Measurements from ENCODE around the gene ZNF260. TPM values are rescaled to one million over a fixed set of nuclear protein-coding genes. Genes with fewer than 3 reads are reported as not detected.
A peak's percentile ranks its signal among the peaks of the same experiment; 100 is the strongest.

ZNF260 gene
- total RNA-seq, 6 donors from 2014 or later = 2.1 to 18.1 (median 5.9) TPM

DNA sequence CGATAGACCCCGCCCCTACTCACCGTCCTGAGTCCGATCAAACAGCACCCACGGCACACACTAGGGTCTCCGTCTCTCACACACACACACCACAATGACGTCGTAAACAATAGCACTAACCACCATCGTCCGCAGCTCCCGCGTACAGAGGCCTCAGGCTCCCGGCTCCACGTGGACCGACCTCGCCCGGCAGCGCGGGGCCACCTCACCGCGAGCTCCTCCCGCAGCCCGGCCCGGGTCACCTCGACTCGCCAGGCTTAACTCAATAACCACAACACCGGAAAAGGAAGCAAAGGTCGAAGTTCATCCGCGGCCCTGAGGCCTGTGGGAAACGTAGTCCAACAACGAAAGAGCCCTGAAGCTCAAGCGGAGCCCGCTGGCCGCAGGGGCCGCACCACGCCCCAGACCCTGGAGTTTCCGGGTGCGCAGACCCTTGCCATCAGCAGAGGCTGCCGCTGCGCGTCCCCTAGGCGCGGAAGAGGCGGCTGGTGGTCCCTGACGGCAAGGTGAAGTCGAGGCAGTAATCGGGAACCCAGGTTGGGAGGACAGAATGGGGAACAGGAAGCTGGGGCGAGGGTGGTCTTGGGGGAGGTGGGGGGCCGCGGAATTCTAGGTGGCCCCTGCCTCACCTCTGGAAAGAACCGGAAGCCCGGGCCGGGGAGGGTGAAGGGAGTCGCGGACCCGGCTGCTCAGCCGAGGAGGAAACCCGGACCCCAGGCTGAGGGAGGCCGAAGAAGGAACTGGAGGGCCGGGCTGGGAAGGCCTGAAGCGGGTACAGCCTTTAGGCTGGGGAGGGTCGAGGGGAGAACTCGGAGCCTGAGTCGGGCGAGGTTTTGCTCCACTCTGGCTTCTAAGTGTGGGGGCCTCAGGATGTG is 45.2 kb upstream of the ZNF260 start, which contains the start of gene ZNF529:
Gene ZNF529 (minus strand): TSS at position 273 of the 875 bp plus-strand sequence. CDS start 946 bp downstream, outside the sequence.
- Histone ChIP-seq H3K4me3 (peak within 1 kb of the TSS; percentile 70 to 95 (median 77)), H3K9me3 (peaks cover 0 to 35% (median 27%) of the 10 kb centered on the region in 4 donors), H3K4me1 (peaks cover 10 to 22% (median 12%) of the 10 kb centered on the region in 4 donors), H3K27ac (peak within 1 kb of the TSS; percentile 87 to 92 (median 91)), H3K27me3 (no peaks in the 10 kb centered on the region), H3K36me3 (peaks cover 8 to 39% (median 24%) of the 10 kb centered on the region in 4 donors)
- 2% methylated on average over 24 to 33 of the region's 66 CpGs for WGBS, 2 donors
- ATAC-seq (ENCODE audit: low FRiP score in 2 of 2) (peak; percentile 96 to 99), DNase-seq (peak; percentile 94)
- peak; percentile 81 to 91 for TF ChIP-seq POLR2AphosphoS5 (IDR thresholded peaks at IDR 0.05)
- TF ChIP-seq POLR2A (IDR thresholded peaks at IDR 0.05) = peak in 3 of 4 donors; percentile 74 to 80 (median 76)
- TF ChIP-seq, protein P1, sequence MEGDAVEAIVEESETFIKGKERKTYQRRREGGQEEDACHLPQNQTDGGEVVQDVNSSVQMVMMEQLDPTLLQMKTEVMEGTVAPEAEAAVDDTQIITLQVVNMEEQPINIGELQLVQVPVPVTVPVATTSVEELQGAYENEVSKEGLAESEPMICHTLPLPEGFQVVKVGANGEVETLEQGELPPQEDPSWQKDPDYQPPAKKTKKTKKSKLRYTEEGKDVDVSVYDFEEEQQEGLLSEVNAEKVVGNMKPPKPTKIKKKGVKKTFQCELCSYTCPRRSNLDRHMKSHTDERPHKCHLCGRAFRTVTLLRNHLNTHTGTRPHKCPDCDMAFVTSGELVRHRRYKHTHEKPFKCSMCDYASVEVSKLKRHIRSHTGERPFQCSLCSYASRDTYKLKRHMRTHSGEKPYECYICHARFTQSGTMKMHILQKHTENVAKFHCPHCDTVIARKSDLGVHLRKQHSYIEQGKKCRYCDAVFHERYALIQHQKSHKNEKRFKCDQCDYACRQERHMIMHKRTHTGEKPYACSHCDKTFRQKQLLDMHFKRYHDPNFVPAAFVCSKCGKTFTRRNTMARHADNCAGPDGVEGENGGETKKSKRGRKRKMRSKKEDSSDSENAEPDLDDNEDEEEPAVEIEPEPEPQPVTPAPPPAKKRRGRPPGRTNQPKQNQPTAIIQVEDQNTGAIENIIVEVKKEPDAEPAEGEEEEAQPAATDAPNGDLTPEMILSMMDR (IDR thresholded peaks at IDR 0.05) = peak in 1 of 6 experiments; percentile 9
- no peak for TF ChIP-seq EP300 (IDR thresholded peaks at IDR 0.05)

DNA sequence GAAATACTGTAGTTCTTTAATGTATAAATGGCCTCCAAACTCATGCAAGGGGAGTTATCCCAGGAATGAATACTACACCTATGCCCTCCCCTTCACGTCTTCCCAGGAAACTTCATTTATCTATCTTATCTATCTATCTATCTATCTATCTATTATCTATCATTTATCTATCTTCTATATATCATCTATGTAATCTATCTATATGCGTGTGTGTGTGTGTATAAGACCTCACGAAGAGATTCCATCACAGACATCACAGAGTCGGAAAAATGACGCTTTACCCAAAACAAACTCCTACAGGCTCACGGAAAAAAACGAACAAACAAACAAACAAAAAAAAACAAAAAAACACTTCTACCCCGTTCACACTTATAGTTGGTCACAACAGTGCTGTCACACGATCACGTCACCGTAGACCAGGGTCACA is 44.5 kb upstream of the ZNF260 start:
- Histone ChIP-seq H3K27me3 (no peaks in the 10 kb centered on the region), H3K4me1 (peaks cover 10 to 22% (median 12%) of the 10 kb centered on the region in 4 donors), H3K27ac (peak overlapping the region; percentile 87 to 92 (median 91)), H3K36me3 (peaks cover 4 to 41% (median 22%) of the 10 kb centered on the region in 4 donors), H3K4me3 (peak overlapping the region; percentile 70 to 95 (median 77)), H3K9me3 (peaks cover 0 to 38% (median 30%) of the 10 kb centered on the region in 4 donors)
- TF ChIP-seq EP300 (IDR thresholded peaks at IDR 0.05) = no peak
- TF ChIP-seq, protein P1 (IDR thresholded peaks at IDR 0.05) = no peak
- TF ChIP-seq POLR2A (IDR thresholded peaks at IDR 0.05) = no peak
- ATAC-seq (ENCODE audit: low FRiP score in 2 of 2) = no peak
- WGBS, 2 donors = 1 to 2% methylated on average over 11 of the region's 11 CpGs
- no peak for DNase-seq

DNA sequence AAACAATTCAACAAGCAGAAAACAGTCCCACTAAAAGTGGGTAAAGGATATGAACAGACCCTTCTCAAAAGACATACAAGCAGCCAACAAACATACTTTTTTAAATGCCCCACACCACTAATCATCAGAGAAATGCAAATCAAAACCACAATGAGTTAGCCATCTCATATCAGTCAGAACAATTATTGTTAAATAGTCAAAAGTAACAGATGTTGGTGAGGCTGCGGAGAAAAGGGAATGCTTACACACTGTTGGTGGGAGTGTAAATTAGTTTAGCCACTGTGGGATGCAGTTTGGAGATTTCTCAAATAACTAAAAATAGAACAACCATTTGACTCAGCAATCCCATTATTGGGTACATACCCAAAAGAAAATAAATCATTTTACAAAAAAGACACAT is 36.3 kb upstream of the ZNF260 start:
- no peak overlapping the region for H3K27ac ChIP-seq
- H3K9me3 ChIP-seq = peaks cover 66 to 99% (median 91%) of the 10 kb centered on the region in 4 donors
- TF ChIP-seq EP300 (IDR thresholded peaks at IDR 0.05) (no peak), POLR2AphosphoS5 (IDR thresholded peaks at IDR 0.05) (no peak), POLR2A (IDR thresholded peaks at IDR 0.05) (no peak)
- TF ChIP-seq, protein P1 (IDR thresholded peaks at IDR 0.05) = no peak
- 96% methylated on average over 1 of the region's 1 CpG for WGBS, 2 donors
- H3K4me1 ChIP-seq = no peaks in the 10 kb centered on the region
- no peak for ATAC-seq (ENCODE audit: low FRiP score in 2 of 2)
- no peaks in the 10 kb centered on the region for H3K27me3 ChIP-seq
- no peak overlapping the region for H3K4me3 ChIP-seq
- DNase-seq = no peak
- peaks cover 0 to 68% (median 26%) of the 10 kb centered on the region in 4 donors for H3K36me3 ChIP-seq

GRCh38 chr19:36547001-36547732 is 19.1 kb upstream of the ZNF260 start:
- H3K27ac ChIP-seq = no peak overlapping the region
- 93 to 98% methylated on average over 5 of the region's 5 CpGs for WGBS, 2 donors
- no peak for TF ChIP-seq POLR2AphosphoS5 (IDR thresholded peaks at IDR 0.05)
- TF ChIP-seq POLR2A (IDR thresholded peaks at IDR 0.05) = no peak
- TF ChIP-seq, protein P1 (IDR thresholded peaks at IDR 0.05) = no peak
- TF ChIP-seq EP300 (IDR thresholded peaks at IDR 0.05) = no peak

More at GRCh38 chr19:36547001-36547732, 19.1 kb upstream of the ZNF260 start:
- Histone ChIP-seq H3K27me3 (no peaks in the 10 kb centered on the region), H3K4me3 (no peak overlapping the region), H3K4me1 (no peaks in the 10 kb centered on the region), H3K9me3 (peaks cover 98 to 100% (median 100%) of the 10 kb centered on the region in 4 donors), H3K36me3 (peaks cover 28 to 93% (median 62%) of the 10 kb centered on the region in 4 donors)
- ATAC-seq (ENCODE audit: low FRiP score in 2 of 2) (no peak), DNase-seq (no peak)

Data from upper lobe of left lung (tissue), 6 donors.